ENCODE measurements around the gene HMGCR. TPM values are rescaled to one million over a fixed set of nuclear protein-coding genes. Genes with fewer than 3 reads are reported as not detected.
"Not testable (repeated sequence)": the region's sequence is repeated elsewhere in the genome, so short reads cannot be mapped to it uniquely, and the experiment has no call there.

HMGCR gene
- 171 TPM for polyA plus RNA-seq (2013, experiment 1 of 2)
- polyA plus RNA-seq (2013, experiment 2 of 2), result 187 TPM

DNA sequence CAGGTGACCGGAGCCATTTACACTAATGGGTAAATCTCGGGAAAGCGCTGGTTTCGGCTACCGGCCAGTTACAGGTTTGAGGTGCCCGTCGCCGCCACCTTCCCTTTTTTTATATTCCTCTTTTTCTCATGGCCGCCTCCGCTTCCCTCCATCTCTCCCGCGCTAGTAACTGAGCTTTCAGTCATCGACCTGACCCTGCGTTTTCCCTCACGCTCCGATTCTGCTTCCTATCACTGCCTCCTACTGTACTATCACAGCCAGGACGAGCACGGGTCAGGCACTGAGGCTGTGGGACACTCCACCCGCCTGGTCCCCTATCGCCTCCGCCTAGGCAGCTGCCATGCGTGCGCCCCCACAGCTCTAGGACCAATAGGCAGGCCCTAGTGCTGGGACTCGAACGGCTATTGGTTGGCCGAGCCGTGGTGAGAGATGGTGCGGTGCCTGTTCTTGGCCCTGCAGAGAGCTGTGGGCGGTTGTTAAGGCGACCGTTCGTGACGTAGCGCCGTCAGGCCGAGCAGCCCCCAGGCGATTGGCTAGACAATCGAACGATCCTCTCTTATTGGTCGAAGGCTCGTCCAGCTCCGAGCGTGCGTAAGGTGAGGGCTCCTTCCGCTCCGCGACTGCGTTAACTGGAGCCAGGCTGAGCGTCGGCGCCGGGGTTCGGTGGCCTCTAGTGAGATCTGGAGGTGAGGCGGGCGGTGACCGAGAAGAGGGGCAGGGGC is at the start of gene HMGCR:
TSS of gene HMGCR (plus strand) at position 606 of the 722 bp plus-strand sequence. CDS start 5,386 bp downstream, outside the sequence.
- under 1% methylated on average over 56 of the region's 56 CpGs for WGBS
- H3K9me3 ChIP-seq (ENCODE audit: insufficient read depth, low read depth, low read length), result no peaks in the 10 kb centered on the region

DNA sequence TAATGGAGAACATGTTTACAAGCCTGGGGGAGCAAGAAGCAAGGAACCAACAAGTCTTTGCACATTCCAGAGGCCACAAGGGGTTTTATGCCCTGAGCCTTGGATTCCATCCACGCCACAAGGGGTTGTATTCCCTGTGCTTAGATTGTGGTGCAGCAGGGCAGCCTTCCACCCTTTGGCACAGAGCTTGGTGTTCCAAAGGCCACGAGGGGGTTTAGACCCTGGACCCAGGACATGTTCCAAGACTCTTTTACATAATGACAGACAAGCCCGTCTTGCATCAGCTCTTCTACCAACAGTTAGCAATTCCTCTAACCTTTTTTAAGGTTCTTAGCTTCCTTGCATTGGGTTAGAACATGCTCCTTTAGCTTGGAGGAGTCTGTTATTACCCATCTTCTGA is 45.2 kb upstream of the HMGCR start:
- H3K9me3 ChIP-seq (ENCODE audit: insufficient read depth, low read depth, low read length), result peaks cover 14% of the 10 kb centered on the region
- not testable (repeated sequence) for H3K36me3 ChIP-seq (ENCODE audit: insufficient read depth, low read length); H3K9ac ChIP-seq (ENCODE audit: low read depth, low read length); H3K27ac ChIP-seq (ENCODE audit: low read depth, low read length); H3K4me1 ChIP-seq (ENCODE audit: insufficient read depth, low read length); H3K27me3 ChIP-seq (ENCODE audit: insufficient read depth, low read length); H3K4me3 ChIP-seq (ENCODE audit: low read length)
- WGBS, result 74% methylated on average over 3 of the region's 3 CpGs

More for the DNA sequence above, at the start of gene HMGCR:
- Histone ChIP-seq H3K4me1 (ENCODE audit: insufficient read depth, low read length) (peaks cover 19% of the 10 kb centered on the region), H3K27ac (ENCODE audit: low read depth, low read length) (peak within 1 kb of the TSS; percentile 83), H3K9ac (ENCODE audit: low read depth, low read length) (peak within 1 kb of the TSS; percentile 90), H3K4me3 (ENCODE audit: low read length) (peak within 1 kb of the TSS; percentile 98), H3K36me3 (ENCODE audit: insufficient read depth, low read length) (peaks cover 22% of the 10 kb centered on the region), H3K27me3 (ENCODE audit: insufficient read depth, low read length) (no peaks in the 10 kb centered on the region)

DNA sequence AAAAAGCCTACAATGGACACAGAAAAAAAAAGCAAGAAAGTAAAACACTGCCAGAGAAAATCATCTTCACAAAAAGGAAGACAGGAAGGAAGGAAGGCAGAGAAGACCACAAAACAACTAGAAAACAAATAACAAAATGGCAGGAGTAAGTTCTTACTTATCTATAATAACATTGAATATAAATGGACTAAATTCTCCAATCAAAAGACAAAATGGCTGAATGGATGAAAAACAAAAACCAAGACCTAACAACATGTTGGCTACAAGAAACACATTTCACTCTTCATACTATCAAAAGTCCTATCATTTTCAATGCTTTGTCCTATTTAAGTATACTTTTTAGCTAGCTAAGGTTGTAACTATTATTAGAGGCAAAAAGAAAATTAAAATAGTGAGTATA is 36.9 kb upstream of the HMGCR start:
- Histone ChIP-seq H3K36me3 (ENCODE audit: insufficient read depth, low read length) (no peaks in the 10 kb centered on the region; the same call in 1 of the 2 replicates), H3K4me3 (ENCODE audit: low read length) (no peak overlapping the region), H3K9me3 (ENCODE audit: insufficient read depth, low read depth, low read length) (peaks cover 22% of the 10 kb centered on the region), H3K27ac (ENCODE audit: low read depth, low read length) (no peak overlapping the region), H3K9ac (ENCODE audit: low read depth, low read length) (no peak overlapping the region), H3K4me1 (ENCODE audit: insufficient read depth, low read length) (no peaks in the 10 kb centered on the region), H3K27me3 (ENCODE audit: insufficient read depth, low read length) (no peaks in the 10 kb centered on the region)

DNA sequence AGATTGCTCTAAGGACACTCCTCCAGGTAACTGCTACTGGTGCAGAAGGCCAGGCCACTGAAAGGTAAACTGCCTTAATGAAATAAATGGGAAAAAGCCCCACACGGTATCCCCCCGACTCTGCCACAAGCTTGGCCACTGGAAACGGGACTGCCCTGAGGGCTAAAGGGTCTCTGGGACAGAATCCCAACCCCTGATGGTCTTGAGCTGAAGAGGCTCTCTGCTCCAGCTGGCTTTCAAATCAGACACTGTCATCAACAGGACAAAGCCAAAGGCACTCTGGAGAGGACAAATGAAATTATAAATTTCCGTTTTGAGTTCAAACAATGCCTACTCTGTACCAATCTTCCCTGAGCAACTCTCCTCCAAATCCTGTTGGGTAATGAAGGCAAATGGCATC is 33.6 kb upstream of the HMGCR start:
- Histone ChIP-seq H3K9ac (ENCODE audit: low read depth, low read length) (no peak overlapping the region), H3K9me3 (ENCODE audit: insufficient read depth, low read depth, low read length) (peaks cover 11% of the 10 kb centered on the region; the same call in 1 of the 2 replicates), H3K27me3 (ENCODE audit: insufficient read depth, low read length) (no peaks in the 10 kb centered on the region), H3K4me3 (ENCODE audit: low read length) (no peak overlapping the region), H3K36me3 (ENCODE audit: insufficient read depth, low read length) (no peaks in the 10 kb centered on the region), H3K27ac (ENCODE audit: low read depth, low read length) (no peak overlapping the region), H3K4me1 (ENCODE audit: insufficient read depth, low read length) (no peaks in the 10 kb centered on the region)
- WGBS, result 88% methylated on average over 4 of the region's 4 CpGs

DNA sequence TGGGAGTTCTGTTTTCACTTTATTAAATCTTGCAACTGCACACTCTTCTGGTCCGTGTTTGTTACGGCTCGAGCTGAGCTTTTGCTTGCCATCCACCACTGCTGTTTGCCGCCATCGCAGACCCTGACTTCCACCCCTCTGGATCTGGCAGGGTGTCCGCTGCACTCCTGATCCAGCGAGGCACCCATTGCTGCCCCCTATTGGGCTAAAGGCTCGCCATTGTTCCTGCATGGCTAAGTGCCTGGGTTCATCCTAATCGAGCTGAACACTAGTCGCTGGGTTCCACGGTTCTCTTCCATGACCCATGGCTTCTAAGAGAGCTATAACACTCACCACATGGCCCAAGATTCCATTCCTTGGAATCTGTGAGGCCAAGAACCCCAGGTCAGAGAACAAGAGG is 32.5 kb upstream of the HMGCR start:
- H3K9ac ChIP-seq (ENCODE audit: low read depth, low read length); H3K4me3 ChIP-seq (ENCODE audit: low read length); H3K27ac ChIP-seq (ENCODE audit: low read depth, low read length); H3K27me3 ChIP-seq (ENCODE audit: insufficient read depth, low read length); H3K4me1 ChIP-seq (ENCODE audit: insufficient read depth, low read length); H3K36me3 ChIP-seq (ENCODE audit: insufficient read depth, low read length); H3K9me3 ChIP-seq (ENCODE audit: insufficient read depth, low read depth, low read length): not testable (repeated sequence)
- 87% methylated on average over 11 of the region's 11 CpGs for WGBS

DNA sequence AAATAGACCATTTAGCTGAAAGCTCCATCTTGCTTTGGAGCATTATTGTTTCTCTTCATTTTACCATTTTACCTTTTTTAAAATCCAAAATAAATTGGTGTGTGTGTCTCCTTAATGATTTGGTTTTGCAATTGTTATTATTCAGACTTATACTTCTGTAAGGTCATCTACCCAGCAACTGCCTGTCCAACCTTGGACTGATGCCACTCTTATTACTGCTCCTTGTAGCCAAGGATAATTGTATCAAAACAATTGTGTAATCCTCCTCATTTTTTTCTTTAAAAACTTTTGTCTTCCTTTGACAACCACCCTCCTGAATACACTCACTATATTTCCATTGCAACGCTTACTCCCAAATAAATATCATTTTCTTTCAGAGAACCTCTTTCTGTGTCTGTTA is 30.3 kb upstream of the HMGCR start:
- Histone ChIP-seq H3K27me3 (ENCODE audit: insufficient read depth, low read length) (no peaks in the 10 kb centered on the region), H3K9ac (ENCODE audit: low read depth, low read length) (no peak overlapping the region), H3K4me3 (ENCODE audit: low read length) (no peak overlapping the region), H3K36me3 (ENCODE audit: insufficient read depth, low read length) (no peaks in the 10 kb centered on the region), H3K4me1 (ENCODE audit: insufficient read depth, low read length) (no peaks in the 10 kb centered on the region), H3K9me3 (ENCODE audit: insufficient read depth, low read depth, low read length) (no peaks in the 10 kb centered on the region), H3K27ac (ENCODE audit: low read depth, low read length) (no peak overlapping the region)
- 100% methylated on average over 1 of the region's 1 CpG for WGBS

DNA sequence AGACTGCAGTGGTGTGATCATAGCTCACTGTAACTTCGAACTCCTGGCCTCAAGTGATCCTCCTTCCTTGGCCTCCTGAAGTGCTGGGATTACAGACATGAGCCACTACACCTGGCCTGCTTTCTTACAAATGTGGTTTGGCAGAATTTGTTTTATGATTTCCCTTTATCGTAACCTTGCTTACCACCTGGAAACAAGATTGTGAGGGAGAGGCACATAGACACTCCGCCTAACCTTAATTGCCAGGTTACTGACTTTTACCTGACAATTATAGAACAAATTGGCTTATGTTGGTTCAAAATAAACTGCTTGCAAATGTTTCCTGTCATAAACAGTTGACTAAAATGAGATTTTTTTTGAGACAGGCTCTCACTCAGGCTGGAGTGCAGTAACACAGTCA is 26.8 kb upstream of the HMGCR start:
- no peaks in the 10 kb centered on the region for H3K27me3 ChIP-seq (ENCODE audit: insufficient read depth, low read length)
- WGBS, result over 99% methylated on average over 3 of the region's 3 CpGs
- H3K4me1 ChIP-seq (ENCODE audit: insufficient read depth, low read length), result no peaks in the 10 kb centered on the region
- no peaks in the 10 kb centered on the region for H3K9me3 ChIP-seq (ENCODE audit: insufficient read depth, low read depth, low read length)
- H3K36me3 ChIP-seq (ENCODE audit: insufficient read depth, low read length), result no peaks in the 10 kb centered on the region
- H3K4me3 ChIP-seq (ENCODE audit: low read length), result no peak overlapping the region
- H3K9ac ChIP-seq (ENCODE audit: low read depth, low read length), result no peak overlapping the region
- H3K27ac ChIP-seq (ENCODE audit: low read depth, low read length), result no peak overlapping the region

DNA sequence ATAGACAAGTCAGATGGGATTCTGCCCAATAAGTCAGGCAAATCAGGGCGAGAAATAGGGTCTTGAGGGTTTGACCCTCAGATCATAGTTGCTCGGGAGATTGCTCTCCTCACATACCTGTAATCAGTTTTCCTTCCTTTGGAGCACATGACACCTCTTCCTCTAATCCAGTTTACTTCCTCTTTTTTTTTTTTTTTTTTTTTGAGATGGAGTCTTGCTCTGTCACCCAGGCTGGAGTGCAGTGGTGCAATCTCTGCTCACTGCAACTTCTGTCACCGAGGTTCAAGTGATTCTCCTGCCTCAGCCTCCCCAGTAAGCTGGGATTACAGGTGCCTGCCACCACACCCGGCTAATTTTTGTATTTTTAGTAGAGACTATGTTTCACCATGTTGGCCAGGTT is 17.9 kb upstream of the HMGCR start:
- not testable (repeated sequence) for H3K27me3 ChIP-seq (ENCODE audit: insufficient read depth, low read length); H3K27ac ChIP-seq (ENCODE audit: low read depth, low read length); H3K9me3 ChIP-seq (ENCODE audit: insufficient read depth, low read depth, low read length); H3K9ac ChIP-seq (ENCODE audit: low read depth, low read length); H3K4me3 ChIP-seq (ENCODE audit: low read length); H3K36me3 ChIP-seq (ENCODE audit: insufficient read depth, low read length)
- WGBS, result 75% methylated on average over 4 of the region's 4 CpGs
- peaks cover 16% of the 10 kb centered on the region; the same call in 1 of the 2 replicates for H3K4me1 ChIP-seq (ENCODE audit: insufficient read depth, low read length)

DNA sequence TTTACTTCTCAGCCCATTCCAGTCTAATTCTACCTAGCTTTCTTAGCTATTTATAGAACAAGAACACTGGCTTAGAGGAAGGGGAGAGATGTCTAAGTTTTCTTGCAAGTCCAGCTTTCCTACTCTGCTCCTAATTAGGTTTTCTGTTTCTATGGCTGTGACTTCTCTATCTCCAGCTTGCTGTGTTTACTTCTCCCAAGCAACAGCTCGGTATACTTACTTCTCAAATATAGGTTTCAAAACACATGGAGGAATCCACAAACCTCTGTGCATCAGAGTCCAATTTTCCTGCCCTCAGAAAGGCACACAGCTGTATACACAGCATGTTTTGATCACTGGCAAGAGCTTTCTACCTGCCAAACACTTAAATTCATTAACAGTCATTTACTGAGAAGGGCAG is 17.4 kb upstream of the HMGCR start:
- Histone ChIP-seq H3K4me3 (ENCODE audit: low read length) (no peak overlapping the region), H3K9ac (ENCODE audit: low read depth, low read length) (no peak overlapping the region), H3K4me1 (ENCODE audit: insufficient read depth, low read length) (peaks cover 16% of the 10 kb centered on the region; the same call in 1 of the 2 replicates), H3K27ac (ENCODE audit: low read depth, low read length) (0 out of 2 replicates have a peak overlapping the region, but pooled peaks have one; percentile 18), H3K27me3 (ENCODE audit: insufficient read depth, low read length) (no peaks in the 10 kb centered on the region), H3K36me3 (ENCODE audit: insufficient read depth, low read length) (no peaks in the 10 kb centered on the region), H3K9me3 (ENCODE audit: insufficient read depth, low read depth, low read length) (no peaks in the 10 kb centered on the region)
- 91% methylated on average over 1 of the region's 1 CpG for WGBS

DNA sequence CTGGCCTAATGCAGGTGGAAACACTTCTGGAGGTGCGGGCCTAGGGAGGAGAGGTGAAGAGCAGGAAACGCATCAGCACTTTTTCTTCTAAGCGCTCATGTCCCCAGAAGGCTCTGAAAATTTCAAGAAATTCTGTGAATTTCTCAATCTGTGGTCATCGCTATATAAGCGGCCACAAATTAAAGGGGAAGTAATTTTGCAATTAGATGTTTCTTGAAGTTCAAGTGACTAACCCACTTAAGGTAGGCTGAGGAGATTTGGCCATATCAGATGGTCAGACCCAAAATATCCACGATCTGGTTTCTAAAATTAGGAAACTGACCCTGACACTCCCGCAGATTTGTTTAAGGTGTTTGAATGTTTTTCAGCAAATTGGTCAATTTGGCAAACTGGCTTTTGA is 16.6 kb upstream of the HMGCR start:
- Histone ChIP-seq H3K9me3 (ENCODE audit: insufficient read depth, low read depth, low read length) (no peaks in the 10 kb centered on the region), H3K4me1 (ENCODE audit: insufficient read depth, low read length) (peaks cover 16% of the 10 kb centered on the region; the same call in 1 of the 2 replicates), H3K36me3 (ENCODE audit: insufficient read depth, low read length) (no peaks in the 10 kb centered on the region), H3K27ac (ENCODE audit: low read depth, low read length) (peak overlapping the region; percentile 64), H3K27me3 (ENCODE audit: insufficient read depth, low read length) (no peaks in the 10 kb centered on the region), H3K9ac (ENCODE audit: low read depth, low read length) (no peak overlapping the region), H3K4me3 (ENCODE audit: low read length) (no peak overlapping the region)
- WGBS, result 93% methylated on average over 7 of the region's 7 CpGs

DNA sequence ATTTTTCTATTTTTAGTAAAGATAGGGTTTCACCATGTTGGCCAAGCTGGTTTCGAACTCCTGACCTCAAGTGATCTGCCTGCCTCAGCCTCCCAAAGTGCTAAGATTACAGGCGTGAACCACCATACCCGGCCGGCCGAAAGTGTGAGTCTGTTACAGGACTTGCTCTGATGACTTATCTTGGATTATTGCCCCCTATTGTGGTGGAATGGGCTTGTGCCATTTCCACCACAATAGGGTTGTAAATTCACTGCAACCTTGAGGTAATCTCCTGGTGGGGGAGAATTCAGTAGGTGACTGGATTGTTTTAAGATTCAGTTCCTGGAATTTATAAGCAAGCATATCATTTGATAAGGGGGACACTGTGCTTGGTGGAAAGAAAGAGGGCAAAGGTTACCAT is 15.0 kb upstream of the HMGCR start:
- H3K9ac ChIP-seq (ENCODE audit: low read depth, low read length), result no peak overlapping the region
- 41% methylated on average over 5 of the region's 5 CpGs for WGBS
- no peaks in the 10 kb centered on the region for H3K27me3 ChIP-seq (ENCODE audit: insufficient read depth, low read length)
- H3K4me3 ChIP-seq (ENCODE audit: low read length), result no peak overlapping the region
- H3K9me3 ChIP-seq (ENCODE audit: insufficient read depth, low read depth, low read length), result no peaks in the 10 kb centered on the region
- peaks cover 16% of the 10 kb centered on the region; the same call in 1 of the 2 replicates for H3K4me1 ChIP-seq (ENCODE audit: insufficient read depth, low read length)
- no peaks in the 10 kb centered on the region for H3K36me3 ChIP-seq (ENCODE audit: insufficient read depth, low read length)
- no peak overlapping the region for H3K27ac ChIP-seq (ENCODE audit: low read depth, low read length)

All from HUES64 (cell line).